ENCODE data around the gene RFK. TPM values are rescaled to one million over a fixed set of nuclear protein-coding genes. Genes with fewer than 3 reads are reported as not detected.

RFK gene
- total and polyA plus RNA-seq, 2 of the 13 experiments (the other 11 are each of a cell fraction or from before 2014, with no cell fraction given), result 18.2 to 37.2 TPM

DNA sequence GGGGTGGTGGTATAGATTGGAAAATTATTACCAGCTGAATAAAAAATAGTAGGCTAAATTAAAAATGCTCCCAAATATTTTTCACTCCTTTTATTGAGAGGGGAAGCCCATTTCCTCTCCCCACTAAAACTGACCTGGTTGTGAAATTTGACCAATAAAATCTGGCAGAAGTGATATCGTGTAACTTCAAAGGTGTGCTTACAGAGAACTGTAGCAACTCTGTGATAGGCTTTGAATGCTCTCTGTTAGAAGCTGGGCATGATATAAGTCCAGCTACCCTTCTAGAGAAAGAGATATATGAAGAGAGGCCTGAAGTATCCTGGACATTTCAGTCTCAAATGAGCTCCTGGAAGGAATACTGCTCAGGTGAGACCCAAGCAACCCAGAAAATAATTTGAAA lies 10.2 kb upstream of the RFK start (continued):
- TF ChIP-seq ZNF101 (CRISPR knock-in tag; IDR thresholded peaks at IDR 0.05; ENCODE audit: borderline replicate concordance, low read depth) (no peak), ZSCAN21 (CRISPR knock-in tag; IDR thresholded peaks at IDR 0.05; ENCODE audit: borderline replicate concordance) (no peak)

DNA sequence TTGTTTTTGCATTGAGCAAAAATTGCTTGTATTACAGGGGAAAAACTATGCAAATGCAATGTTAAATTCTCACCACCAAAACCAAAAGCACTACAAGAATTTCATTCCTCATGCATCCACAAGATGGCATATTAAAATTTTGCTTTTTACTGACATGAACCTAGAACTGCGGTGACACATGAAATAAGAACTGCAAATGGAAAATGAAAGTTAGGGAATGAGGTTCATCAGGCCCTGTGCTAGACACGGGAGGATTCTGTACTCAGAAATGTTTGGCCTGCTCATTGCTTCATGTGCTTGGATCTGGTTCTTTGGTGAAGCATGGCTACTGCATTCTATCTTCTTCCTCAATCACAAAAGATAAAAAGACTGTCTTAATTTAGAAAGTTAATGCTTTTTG lies 9.1 kb upstream of the RFK start:
- ChIA-PET CTCF (ENCODE audit: low intra/inter-chr PET ratio, low total read pairs) (no interaction called here), POLR2A (interaction anchor here (1.9 kb wide), 1 partner anchor 10 kb away, joined by 14 read pairs; the partner anchor contains the start of gene RFK)
- no peak overlapping the region for H3K9ac ChIP-seq (ENCODE audit: insufficient read depth, low read depth, low read length)
- WGBS (ENCODE audit: low lambda C conversion rate), result 6% methylated on average over 2 of the region's 2 CpGs
- DNase-seq (ENCODE audit: low spot score) (peak; percentile 64), ATAC-seq (peak; percentile 62), FAIRE-seq (peak; percentile 73)
- H3K79me2 ChIP-seq (ENCODE audit: insufficient read depth, low read length), result no peaks in the 10 kb centered on the region
- peaks cover 50% of the 10 kb centered on the region for H3K4me1 ChIP-seq (ENCODE audit: insufficient read depth, low read length)
- no TSS peak for BruUV-seq (replicated peaks)
- H4K20me1 ChIP-seq (ENCODE audit: insufficient read depth, low read length), result no peaks in the 10 kb centered on the region
- H3K27ac ChIP-seq (ENCODE audit: extremely low read length, insufficient read depth, low read length), result peak overlapping the region; percentile 30
- peak overlapping the region; percentile 72 for H3K4me2 ChIP-seq (ENCODE audit: low read depth, low read length)
- no peaks in the 10 kb centered on the region for H3K27me3 ChIP-seq (ENCODE audit: control insufficient read depth in 1 of 2, insufficient read depth in 2 of 2, low read length in 2 of 2)
- no peak overlapping the region for H2AFZ ChIP-seq (ENCODE audit: low read length)
- no peaks in the 10 kb centered on the region for H3K36me3 ChIP-seq (replicated peaks in 1 of 2; ENCODE audit: control insufficient read depth in 1 of 2, insufficient read depth in 2 of 2, low read length in 2 of 2)
- peak overlapping the region; percentile 26 to 48 (median 40); a peak in 4 of 6 replicates for H3K4me3 ChIP-seq (replicated peaks in 1 of 3; ENCODE audit: insufficient read depth in 1 of 3, low read depth in 2 of 3, low read length in 3 of 3)
- in situ Hi-C loops (cut with HindIII; ENCODE audit: extremely low pct_ligation_motif_present, low pct_unique_long_range_greater_than_20kb) (no loop called here), intact Hi-C loops (cut with micrococcal nuclease; ENCODE audit: unreplicated experiment) (loop anchor here (2.0 to 5.0 kb wide), 4 partner anchors 17 to 254 kb away; no protein-coding TSS in a partner anchor)
- H3K9me3 ChIP-seq (ENCODE audit: low read length), result no peaks in the 10 kb centered on the region
- TF ChIP-seq, protein P1, sequence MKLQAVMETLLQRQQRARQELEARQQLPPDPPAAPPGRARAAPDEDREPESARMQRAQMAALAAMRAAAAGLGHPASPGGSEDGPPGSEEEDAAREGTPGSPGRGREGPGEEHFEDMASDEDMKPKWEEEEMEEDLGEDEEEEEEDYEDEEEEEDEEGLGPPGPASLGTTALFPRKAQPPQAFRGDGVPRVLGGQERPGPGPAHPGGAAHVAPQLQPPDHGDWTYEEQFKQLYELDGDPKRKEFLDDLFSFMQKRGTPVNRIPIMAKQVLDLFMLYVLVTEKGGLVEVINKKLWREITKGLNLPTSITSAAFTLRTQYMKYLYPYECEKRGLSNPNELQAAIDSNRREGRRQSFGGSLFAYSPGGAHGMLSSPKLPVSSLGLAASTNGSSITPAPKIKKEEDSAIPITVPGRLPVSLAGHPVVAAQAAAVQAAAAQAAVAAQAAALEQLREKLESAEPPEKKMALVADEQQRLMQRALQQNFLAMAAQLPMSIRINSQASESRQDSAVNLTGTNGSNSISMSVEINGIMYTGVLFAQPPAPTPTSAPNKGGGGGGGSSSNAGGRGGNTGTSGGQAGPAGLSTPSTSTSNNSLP (IDR thresholded peaks at IDR 0.05; ENCODE audit: low read depth, low read length), result 0 out of 2 replicates have a peak, but pooled peaks have one; percentile 33
- TF ChIP-seq, protein P2, sequence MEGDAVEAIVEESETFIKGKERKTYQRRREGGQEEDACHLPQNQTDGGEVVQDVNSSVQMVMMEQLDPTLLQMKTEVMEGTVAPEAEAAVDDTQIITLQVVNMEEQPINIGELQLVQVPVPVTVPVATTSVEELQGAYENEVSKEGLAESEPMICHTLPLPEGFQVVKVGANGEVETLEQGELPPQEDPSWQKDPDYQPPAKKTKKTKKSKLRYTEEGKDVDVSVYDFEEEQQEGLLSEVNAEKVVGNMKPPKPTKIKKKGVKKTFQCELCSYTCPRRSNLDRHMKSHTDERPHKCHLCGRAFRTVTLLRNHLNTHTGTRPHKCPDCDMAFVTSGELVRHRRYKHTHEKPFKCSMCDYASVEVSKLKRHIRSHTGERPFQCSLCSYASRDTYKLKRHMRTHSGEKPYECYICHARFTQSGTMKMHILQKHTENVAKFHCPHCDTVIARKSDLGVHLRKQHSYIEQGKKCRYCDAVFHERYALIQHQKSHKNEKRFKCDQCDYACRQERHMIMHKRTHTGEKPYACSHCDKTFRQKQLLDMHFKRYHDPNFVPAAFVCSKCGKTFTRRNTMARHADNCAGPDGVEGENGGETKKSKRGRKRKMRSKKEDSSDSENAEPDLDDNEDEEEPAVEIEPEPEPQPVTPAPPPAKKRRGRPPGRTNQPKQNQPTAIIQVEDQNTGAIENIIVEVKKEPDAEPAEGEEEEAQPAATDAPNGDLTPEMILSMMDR (CRISPR knock-in tag; IDR thresholded peaks at IDR 0.05), result peak; percentile 47
- TF ChIP-seq SMC3 (IDR thresholded peaks at IDR 0.05; ENCODE audit: low read length) (peak; percentile 31; the same call in 1 of the 2 replicates), KAT8 (CRISPR knock-in tag; IDR thresholded peaks at IDR 0.05) (peak; percentile 47; the same call in 1 of the 2 replicates), ZNF225 (CRISPR knock-in tag; IDR thresholded peaks at IDR 0.05) (no peak), ZNF441 (CRISPR knock-in tag; IDR thresholded peaks at IDR 0.05; ENCODE audit: borderline replicate concordance) (no peak), RAD21 (CRISPR knock-in tag; IDR thresholded peaks at IDR 0.05) (peak; percentile 24; the same call in 1 of the 2 replicates), ATF7-NPFF (CRISPR knock-in tag; IDR thresholded peaks at IDR 0.05; ENCODE audit: low read depth) (no peak), HOXD1 (CRISPR knock-in tag; IDR thresholded peaks at IDR 0.05) (no peak), HMG20A (CRISPR knock-in tag; IDR thresholded peaks at IDR 0.05; ENCODE audit: borderline replicate concordance) (peak; percentile 6; the same call in 1 of the 2 replicates)
- TF ChIP-seq, protein P3, sequence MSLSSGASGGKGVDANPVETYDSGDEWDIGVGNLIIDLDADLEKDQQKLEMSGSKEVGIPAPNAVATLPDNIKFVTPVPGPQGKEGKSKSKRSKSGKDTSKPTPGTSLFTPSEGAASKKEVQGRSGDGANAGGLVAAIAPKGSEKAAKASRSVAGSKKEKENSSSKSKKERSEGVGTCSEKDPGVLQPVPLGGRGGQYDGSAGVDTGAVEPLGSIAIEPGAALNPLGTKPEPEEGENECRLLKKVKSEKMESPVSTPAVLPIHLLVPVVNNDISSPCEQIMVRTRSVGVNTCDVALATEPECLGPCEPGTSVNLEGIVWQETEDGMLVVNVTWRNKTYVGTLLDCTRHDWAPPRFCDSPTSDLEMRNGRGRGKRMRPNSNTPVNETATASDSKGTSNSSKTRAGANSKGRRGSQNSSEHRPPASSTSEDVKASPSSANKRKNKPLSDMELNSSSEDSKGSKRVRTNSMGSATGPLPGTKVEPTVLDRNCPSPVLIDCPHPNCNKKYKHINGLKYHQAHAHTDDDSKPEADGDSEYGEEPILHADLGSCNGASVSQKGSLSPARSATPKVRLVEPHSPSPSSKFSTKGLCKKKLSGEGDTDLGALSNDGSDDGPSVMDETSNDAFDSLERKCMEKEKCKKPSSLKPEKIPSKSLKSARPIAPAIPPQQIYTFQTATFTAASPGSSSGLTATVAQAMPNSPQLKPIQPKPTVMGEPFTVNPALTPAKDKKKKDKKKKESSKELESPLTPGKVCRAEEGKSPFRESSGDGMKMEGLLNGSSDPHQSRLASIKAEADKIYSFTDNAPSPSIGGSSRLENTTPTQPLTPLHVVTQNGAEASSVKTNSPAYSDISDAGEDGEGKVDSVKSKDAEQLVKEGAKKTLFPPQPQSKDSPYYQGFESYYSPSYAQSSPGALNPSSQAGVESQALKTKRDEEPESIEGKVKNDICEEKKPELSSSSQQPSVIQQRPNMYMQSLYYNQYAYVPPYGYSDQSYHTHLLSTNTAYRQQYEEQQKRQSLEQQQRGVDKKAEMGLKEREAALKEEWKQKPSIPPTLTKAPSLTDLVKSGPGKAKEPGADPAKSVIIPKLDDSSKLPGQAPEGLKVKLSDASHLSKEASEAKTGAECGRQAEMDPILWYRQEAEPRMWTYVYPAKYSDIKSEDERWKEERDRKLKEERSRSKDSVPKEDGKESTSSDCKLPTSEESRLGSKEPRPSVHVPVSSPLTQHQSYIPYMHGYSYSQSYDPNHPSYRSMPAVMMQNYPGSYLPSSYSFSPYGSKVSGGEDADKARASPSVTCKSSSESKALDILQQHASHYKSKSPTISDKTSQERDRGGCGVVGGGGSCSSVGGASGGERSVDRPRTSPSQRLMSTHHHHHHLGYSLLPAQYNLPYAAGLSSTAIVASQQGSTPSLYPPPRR (CRISPR knock-in tag; IDR thresholded peaks at IDR 0.05; ENCODE audit: borderline replicate concordance), result no peak
- TF ChIP-seq, protein P4, sequence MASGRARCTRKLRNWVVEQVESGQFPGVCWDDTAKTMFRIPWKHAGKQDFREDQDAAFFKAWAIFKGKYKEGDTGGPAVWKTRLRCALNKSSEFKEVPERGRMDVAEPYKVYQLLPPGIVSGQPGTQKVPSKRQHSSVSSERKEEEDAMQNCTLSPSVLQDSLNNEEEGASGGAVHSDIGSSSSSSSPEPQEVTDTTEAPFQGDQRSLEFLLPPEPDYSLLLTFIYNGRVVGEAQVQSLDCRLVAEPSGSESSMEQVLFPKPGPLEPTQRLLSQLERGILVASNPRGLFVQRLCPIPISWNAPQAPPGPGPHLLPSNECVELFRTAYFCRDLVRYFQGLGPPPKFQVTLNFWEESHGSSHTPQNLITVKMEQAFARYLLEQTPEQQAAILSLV (CRISPR knock-in tag; IDR thresholded peaks at IDR 0.05; ENCODE audit: borderline replicate concordance), result no peak

All from HepG2 (cell line).